Neutrophil (primary cell): ENCODE data around the gene ASB3.
"Not testable (repeated sequence)": the region's sequence is repeated elsewhere in the genome, so short reads cannot be mapped to it uniquely, and the experiment has no call there.

Source experiments
- H3K27ac ChIP-seq: fragments of 200-600 bp; sonication (generic); 2 replicates; pipeline ENCODE4 v1.5.1; 2016; ENCODE audit warnings: mild to moderate bottlenecking, moderate library complexity
- H3K27me3 ChIP-seq: fragments of 200-600 bp; sonication (generic); 2 replicates; pipeline ENCODE4 v1.6.0; 2016; ENCODE audit warnings: mild to moderate bottlenecking
- H3K36me3 ChIP-seq: fragments of 200-600 bp; sonication (generic); 2 replicates; pipeline ENCODE4 v1.5.1; 2017
- H3K4me1 ChIP-seq, 2 experiments: fragments of 200-600 bp in 1 of 2; sonication (generic) in 1 of 2; 1 replicate in 1 of 2; 2 replicates in 1 of 2; pipeline versions ENCODE4 v1.5.1 to v1.6.1; 2013 to 2016; ENCODE audit warnings: low read depth in 1 of 2, low read length in 1 of 2, mild to moderate bottlenecking in 1 of 2, moderate library complexity in 1 of 2; ENCODE audit not compliant: control insufficient read depth in 1 of 2, insufficient read depth in 1 of 2
- H3K4me3 ChIP-seq, 2 experiments: fragments of 200-600 bp in 1 of 2; sonication (generic) in 1 of 2; 1 replicate in 1 of 2; 2 replicates in 1 of 2; pipeline ENCODE4 v1.5.1; 2013 to 2016; ENCODE audit warnings: low read depth in 1 of 2, low read length in 1 of 2, mild to moderate bottlenecking in 1 of 2, moderate library complexity in 1 of 2
- H3K9me3 ChIP-seq: fragments of 200-600 bp; sonication (generic); 2 replicates; pipeline ENCODE4 v1.5.1; 2016
- CTCF ChIP-seq: fragments of 200-600 bp; sonication (generic); IDR thresholded peaks from 2 replicates; pipeline ENCODE4 v1.5.1; 2016; ENCODE audit warnings: antibody characterized with exemption

ASB3 gene

GRCh38 chr2:53694096-53694771 is 92.5 kb downstream of the ASB3 start:
- Histone ChIP-seq H3K4me1 (no peaks in the 10 kb centered on the region), H3K4me3 (no peak overlapping the region), H3K27me3 (no peaks in the 10 kb centered on the region), H3K9me3 (no peaks in the 10 kb centered on the region), H3K27ac (no peak overlapping the region), H3K36me3 (peaks cover 7% of the 10 kb centered on the region)
- TF ChIP-seq CTCF, result no peak

- Histone ChIP-seq H3K9me3 (no peaks in the 10 kb centered on the region), H3K4me1 (no peaks in the 10 kb centered on the region), H3K27ac (no peak overlapping the region), H3K4me3 (no peak overlapping the region), H3K27me3 (no peaks in the 10 kb centered on the region), H3K36me3 (peaks cover 3% of the 10 kb centered on the region)
- TF ChIP-seq CTCF, result no peak
Observed at GRCh38 chr2:53690876-53691275, 95.9 kb downstream of the ASB3 start.

- no peaks in the 10 kb centered on the region for H3K9me3 ChIP-seq
- no peak for TF ChIP-seq CTCF
- no peaks in the 10 kb centered on the region for H3K36me3 ChIP-seq
- H3K4me1 ChIP-seq, result no peaks in the 10 kb centered on the region
- H3K27ac ChIP-seq, result no peak overlapping the region
- H3K27me3 ChIP-seq, result no peaks in the 10 kb centered on the region
- H3K4me3 ChIP-seq, result no peak overlapping the region
Observed at GRCh38 chr2:53672881-53673522, 113.8 kb downstream of the ASB3 start.

- H3K27ac ChIP-seq, result no peak overlapping the region
- no peak overlapping the region for H3K4me3 ChIP-seq
- H3K27me3 ChIP-seq, result no peaks in the 10 kb centered on the region
- TF ChIP-seq CTCF, result no peak
- no peaks in the 10 kb centered on the region for H3K9me3 ChIP-seq
- no peaks in the 10 kb centered on the region for H3K36me3 ChIP-seq
- H3K4me1 ChIP-seq, result no peaks in the 10 kb centered on the region
Observed at GRCh38 chr2:53670331-53670730, 116.4 kb downstream of the ASB3 start.

- Histone ChIP-seq H3K27ac (no peak overlapping the region), H3K4me1 (no peaks in the 10 kb centered on the region), H3K9me3 (no peaks in the 10 kb centered on the region), H3K27me3 (no peaks in the 10 kb centered on the region), H3K36me3 (no peaks in the 10 kb centered on the region), H3K4me3 (no peak overlapping the region)
- TF ChIP-seq CTCF, result no peak
Observed at GRCh38 chr2:53668624-53669026, 118.1 kb downstream of the ASB3 start.

GRCh38 chr2:53667130-53667529 is 119.6 kb downstream of the ASB3 start:
- H3K36me3 ChIP-seq, H3K9me3 ChIP-seq, H3K4me3 ChIP-seq, H3K27me3 ChIP-seq, H3K4me1 ChIP-seq, H3K27ac ChIP-seq: not testable (repeated sequence)
